Neural cell (in vitro differentiated cells): Measurements from ENCODE around the gene OVCH1.

ENCODE experiments used
- CTCF ChIP-seq: fragments of 450-650 bp; IDR thresholded peaks from 2 replicates; pipeline ENCODE4 v1.5.1; 2014; ENCODE audit warnings: antibody characterized with exemption, mild to moderate bottlenecking, moderate library complexity; ENCODE audit not compliant: poor library complexity, severe bottlenecking
- EP300 ChIP-seq: fragments of 450-650 bp; conservative IDR thresholded peaks from 2 replicates; pipeline ENCODE4 v1.6.1; 2014; ENCODE audit warnings: antibody characterized with exemption, mild to moderate bottlenecking, moderate library complexity; ENCODE audit not compliant: poor library complexity, severe bottlenecking
- EZH2 ChIP-seq: fragments of 200-600, 300-800 bp; shearing (Covaris generic), sonication (generic); IDR thresholded peaks from 2 replicates; pipeline ENCODE4 v1.6.1; 2014; ENCODE audit warnings: antibody characterized with exemption, low read length, borderline replicate concordance, mild to moderate bottlenecking; ENCODE audit not compliant: insufficient read depth, poor library complexity, severe bottlenecking
- POLR2AphosphoS5 ChIP-seq: IDR thresholded peaks from 2 replicates; pipeline ENCODE4 v1.6.1; 2012

- TF ChIP-seq CTCF (no peak), POLR2AphosphoS5 (no peak), EP300 (no peak), EZH2 (no peak)
These were observed 71.0 kb downstream of the OVCH1 start for GRCh38 chr12:29426498-29426897.
